GM12874 (cell line): Measurements from ENCODE around the gene SDF4.

Experiments
- CTCF ChIP-seq: IDR thresholded peaks from 2 replicates; pipeline ENCODE4 v1.5.1; 2011; ENCODE audit warnings: low read depth, mild to moderate bottlenecking, control low read depth, low read length, moderate library complexity; ENCODE audit not compliant: insufficient read depth

The SDF4 gene

GRCh38 chr1:1175221-1176062 is 56.4 kb downstream of the SDF4 start:
- no peak for TF ChIP-seq CTCF

- TF ChIP-seq CTCF = no peak
These were observed 57.9 kb downstream of the SDF4 start, which contains the start of gene TTLL10 for GRCh38 chr1:1173793-1174415. Gene TTLL10, plus strand, starts transcription at chr1:1173880. Its CDS starts 5,336 bp downstream, at chr1:1179216.

GRCh38 chr1:1173061-1173792 is 58.6 kb downstream of the SDF4 start:
- TF ChIP-seq CTCF = no peak

- no peak for TF ChIP-seq CTCF
These were observed 60.1 kb downstream of the SDF4 start for GRCh38 chr1:1171546-1172340.

GRCh38 chr1:1171161-1171545 is 60.6 kb downstream of the SDF4 start:
- TF ChIP-seq CTCF = no peak

GRCh38 chr1:1170215-1171091 is 61.3 kb downstream of the SDF4 start:
- TF ChIP-seq CTCF = no peak
